ENCODE data around the gene KLHL24.
A peak's percentile ranks its signal among the peaks of the same experiment; 100 is the strongest.
"Not testable (repeated sequence)": the region's sequence is repeated elsewhere in the genome, so short reads cannot be mapped to it uniquely, and the experiment has no call there.

Gene KLHL24

DNA sequence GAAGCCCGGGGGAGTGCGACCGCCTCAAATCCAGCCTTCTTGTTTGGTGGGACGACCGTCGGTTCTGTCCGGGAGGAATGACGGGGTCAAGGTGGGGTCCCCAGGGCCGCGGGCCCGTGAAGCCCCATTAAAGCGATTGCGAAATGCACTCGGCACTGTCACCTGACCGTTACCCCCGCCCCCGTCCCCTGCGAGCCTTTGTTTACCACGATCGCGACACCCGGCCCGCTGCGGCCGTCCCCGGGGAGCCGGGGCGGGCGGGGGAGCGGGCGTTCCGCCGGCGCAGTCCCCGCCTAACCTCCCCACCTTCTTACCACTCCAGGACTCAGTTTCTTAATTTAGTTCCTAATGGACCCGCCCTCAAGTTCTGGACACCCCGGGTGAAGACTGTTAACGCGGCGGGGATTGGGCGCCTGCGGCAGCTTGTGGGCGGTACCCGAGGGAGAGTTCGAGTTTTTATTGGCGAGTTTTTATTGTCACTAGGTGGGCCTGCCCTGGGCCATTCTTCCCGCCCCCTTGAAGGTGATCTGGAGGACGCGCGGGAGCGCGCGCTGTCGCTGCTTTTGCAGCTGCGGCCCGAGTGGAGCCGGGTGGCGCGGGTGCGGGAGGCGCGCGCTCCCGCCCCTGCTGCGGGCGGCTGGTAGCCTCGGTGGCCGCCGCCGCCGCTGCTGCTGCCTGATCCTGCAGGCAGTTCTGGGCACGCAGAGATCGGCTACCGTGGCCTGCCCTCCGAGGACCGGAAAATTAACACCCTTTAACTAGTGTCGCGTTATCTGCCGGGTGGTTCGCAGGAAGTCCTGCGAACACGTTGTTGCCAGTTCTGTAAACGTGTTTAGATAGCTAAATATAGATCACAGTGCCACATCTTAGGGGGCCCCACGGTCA is 1.0 kb downstream of the KLHL24 start:
- H3K4me3 ChIP-seq (replicated peaks; ENCODE audit: low read depth, low read length) = peak overlapping the region; percentile 92
- TF ChIP-seq, protein P1, sequence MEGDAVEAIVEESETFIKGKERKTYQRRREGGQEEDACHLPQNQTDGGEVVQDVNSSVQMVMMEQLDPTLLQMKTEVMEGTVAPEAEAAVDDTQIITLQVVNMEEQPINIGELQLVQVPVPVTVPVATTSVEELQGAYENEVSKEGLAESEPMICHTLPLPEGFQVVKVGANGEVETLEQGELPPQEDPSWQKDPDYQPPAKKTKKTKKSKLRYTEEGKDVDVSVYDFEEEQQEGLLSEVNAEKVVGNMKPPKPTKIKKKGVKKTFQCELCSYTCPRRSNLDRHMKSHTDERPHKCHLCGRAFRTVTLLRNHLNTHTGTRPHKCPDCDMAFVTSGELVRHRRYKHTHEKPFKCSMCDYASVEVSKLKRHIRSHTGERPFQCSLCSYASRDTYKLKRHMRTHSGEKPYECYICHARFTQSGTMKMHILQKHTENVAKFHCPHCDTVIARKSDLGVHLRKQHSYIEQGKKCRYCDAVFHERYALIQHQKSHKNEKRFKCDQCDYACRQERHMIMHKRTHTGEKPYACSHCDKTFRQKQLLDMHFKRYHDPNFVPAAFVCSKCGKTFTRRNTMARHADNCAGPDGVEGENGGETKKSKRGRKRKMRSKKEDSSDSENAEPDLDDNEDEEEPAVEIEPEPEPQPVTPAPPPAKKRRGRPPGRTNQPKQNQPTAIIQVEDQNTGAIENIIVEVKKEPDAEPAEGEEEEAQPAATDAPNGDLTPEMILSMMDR (IDR thresholded peaks at IDR 0.05; ENCODE audit: low read length, missing control alignments) = no peak

DNA sequence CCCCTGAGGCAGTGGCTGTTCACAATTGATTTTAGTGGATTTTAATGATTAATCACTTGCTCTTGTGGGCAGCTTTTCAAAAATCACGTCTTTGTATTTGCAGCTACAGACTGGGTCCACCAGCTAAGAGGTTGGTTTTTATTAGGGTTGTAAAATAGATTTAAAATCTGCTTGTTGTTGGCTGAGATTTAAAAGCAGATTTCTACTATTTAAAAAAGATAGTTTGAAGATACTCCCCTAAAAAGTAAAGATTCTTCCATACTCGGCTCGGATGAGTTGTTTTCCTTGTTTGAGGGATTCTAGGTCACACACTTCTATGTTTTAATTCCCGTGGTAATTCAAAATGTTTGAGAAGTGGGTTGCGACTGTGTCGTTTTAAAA is 1.7 kb downstream of the KLHL24 start:
- no peak for DNase-seq (ENCODE audit: low read depth)
- H3K4me3 ChIP-seq (replicated peaks; ENCODE audit: low read depth, low read length) = peak overlapping the region; percentile 92
- TF ChIP-seq, protein P1 (IDR thresholded peaks at IDR 0.05; ENCODE audit: low read length, missing control alignments) = no peak

More for the DNA sequence above, 1.0 kb downstream of the KLHL24 start:
- DNase-seq (ENCODE audit: low read depth) = peak; percentile 95

DNA sequence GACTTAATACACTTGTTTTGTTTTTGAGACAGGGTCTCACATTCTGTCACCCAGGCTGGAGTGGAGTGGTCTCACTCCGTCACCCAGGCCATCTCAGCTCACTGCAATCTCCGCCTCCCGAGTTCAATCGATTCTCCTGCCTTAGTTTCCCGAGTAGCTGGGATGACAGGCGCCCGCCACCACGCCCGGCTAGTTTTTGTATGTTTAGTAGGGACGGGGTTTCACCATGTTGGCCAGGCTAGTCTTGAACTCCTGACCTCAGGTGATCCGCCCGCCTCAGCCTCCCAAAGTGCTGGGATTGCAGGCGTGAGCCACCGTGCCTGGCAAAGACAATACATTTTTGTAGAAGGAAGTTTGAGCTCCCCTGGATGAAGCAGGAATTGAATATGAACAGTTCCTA is 2.2 kb downstream of the KLHL24 start:
- DNase-seq (ENCODE audit: low read depth); H3K4me3 ChIP-seq (replicated peaks; ENCODE audit: low read depth, low read length): not testable (repeated sequence)

DNA sequence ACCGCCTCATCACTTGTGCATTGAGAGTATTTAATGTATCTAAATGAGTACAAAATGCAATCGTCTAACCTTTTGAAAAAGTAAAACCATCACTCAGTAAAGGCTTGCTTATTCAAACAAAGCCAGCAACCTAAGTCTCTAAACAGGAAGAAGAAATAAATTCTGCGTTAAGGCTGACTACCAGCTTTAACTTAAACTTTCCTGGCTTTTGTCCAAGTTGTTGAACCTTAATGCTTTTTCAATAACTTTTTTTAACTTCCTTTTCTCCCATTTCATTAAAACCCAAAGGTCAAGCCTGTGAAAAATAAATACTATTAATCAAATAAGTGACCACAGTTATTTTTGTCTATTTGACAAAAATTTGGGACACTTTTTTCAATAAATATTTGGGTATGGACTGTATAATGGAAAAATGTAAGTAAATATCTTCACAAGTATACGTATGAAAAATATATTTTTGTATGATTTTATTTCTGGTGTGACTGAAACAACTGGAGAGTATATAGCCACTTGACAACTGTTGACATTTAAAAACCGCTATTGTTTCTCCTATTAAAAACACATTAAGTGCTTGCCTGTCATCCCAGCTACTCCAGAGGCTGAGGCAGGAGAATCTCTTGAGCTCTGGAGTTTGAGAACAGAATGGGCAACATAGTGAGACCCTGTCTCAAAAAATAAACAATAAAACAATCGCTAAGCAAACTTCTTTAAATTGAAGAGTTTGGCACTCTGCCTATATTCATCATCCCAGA is 2.9 kb downstream of the KLHL24 start:
- peak; percentile 20 for DNase-seq (ENCODE audit: low read depth)
- TF ChIP-seq, protein P1 (IDR thresholded peaks at IDR 0.05; ENCODE audit: low read length, missing control alignments) = no peak

DNA sequence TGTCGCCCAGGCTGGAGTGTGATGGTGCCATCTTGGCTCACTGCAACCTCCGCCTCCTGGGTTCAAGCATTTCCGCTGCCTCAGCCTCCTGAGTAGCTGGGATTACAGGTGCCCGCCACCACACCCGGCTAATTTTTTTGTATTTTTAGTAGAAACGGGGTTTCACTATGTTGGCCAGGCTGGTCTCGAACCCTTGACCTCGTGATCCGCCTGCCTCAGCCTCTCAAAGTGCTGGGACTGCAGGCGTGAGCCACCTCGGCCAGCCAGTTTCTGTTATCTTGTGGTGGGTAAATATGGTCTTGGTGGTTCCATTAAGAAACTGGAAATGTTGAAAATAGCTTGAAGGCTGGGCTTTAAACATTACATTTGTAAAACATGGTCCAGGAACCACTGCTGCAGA is 5.2 kb downstream of the KLHL24 start:
- not testable (repeated sequence) for H3K4me3 ChIP-seq (replicated peaks; ENCODE audit: low read depth, low read length); DNase-seq (ENCODE audit: low read depth)

More for the DNA sequence above, 2.9 kb downstream of the KLHL24 start:
- H3K4me3 ChIP-seq (replicated peaks; ENCODE audit: low read depth, low read length) = no peak overlapping the region

DNA sequence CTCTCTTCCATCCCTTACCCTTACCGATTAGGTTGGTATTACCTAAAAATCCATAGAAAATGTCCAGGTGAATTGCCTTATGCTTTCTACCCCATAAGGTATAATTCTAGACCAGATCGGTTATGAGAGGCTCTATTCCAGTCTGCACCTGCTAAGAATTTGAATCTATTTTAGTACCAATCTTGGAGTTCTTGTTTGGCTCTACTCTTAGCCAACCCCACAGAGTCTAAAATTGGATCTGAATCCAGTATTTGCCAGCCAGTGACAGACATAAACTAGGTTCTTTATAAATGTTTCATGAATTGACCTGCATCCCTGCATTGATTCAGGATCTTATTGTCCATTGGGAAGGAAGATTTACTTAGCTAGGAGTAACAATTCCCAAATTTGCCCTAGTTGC is 6.5 kb downstream of the KLHL24 start:
- no peak for DNase-seq (ENCODE audit: low read depth)
- TF ChIP-seq, protein P1 (IDR thresholded peaks at IDR 0.05; ENCODE audit: low read length, missing control alignments) = no peak
- no peak overlapping the region for H3K4me3 ChIP-seq (replicated peaks; ENCODE audit: low read depth, low read length)

DNA sequence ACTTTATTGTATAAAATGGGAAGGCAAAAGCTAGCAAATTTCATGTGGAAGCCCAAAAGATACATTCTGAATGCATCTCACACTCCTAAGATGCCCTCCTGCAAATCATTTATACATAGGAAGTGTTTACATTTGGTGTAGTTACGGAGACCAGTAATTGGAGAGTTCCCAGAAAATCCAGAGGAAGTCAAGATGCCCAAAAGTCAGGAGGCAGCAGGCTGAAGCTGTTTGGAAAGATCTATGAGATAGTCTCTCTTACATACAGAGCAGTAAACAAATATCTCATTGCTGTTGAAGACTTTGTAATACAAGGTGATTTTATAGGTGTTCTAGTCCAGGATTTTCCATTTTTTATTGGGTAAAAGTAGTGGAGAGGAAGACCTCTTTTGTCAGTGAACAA is 8.8 kb downstream of the KLHL24 start:
- TF ChIP-seq, protein P1 (IDR thresholded peaks at IDR 0.05; ENCODE audit: low read length, missing control alignments) = no peak
- H3K4me3 ChIP-seq (replicated peaks; ENCODE audit: low read depth, low read length) = no peak overlapping the region
- DNase-seq (ENCODE audit: low read depth) = no peak

Data from fibroblast of pulmonary artery (primary cell).